Limb (tissue), 2 donors: ENCODE measurements around the gene CTSD.
A peak's percentile ranks its signal among the peaks of the same experiment; 100 is the strongest.
"Not testable (repeated sequence)": the region's sequence is repeated elsewhere in the genome, so short reads cannot be mapped to it uniquely, and the experiment has no call there.

Source experiments
- DNase-seq, 2 donors: peaks; one replicate each; pipeline ENCODE4 v3.0.0-alpha.2; 2016; ENCODE audit errors: extremely low spot score in 2 of 2

The CTSD gene

GRCh38 chr11:1770528-1770927 is 6.8 kb upstream of the CTSD start:
- no peak for DNase-seq

- DNase-seq, result no peak
Observed at GRCh38 chr11:1770061-1770460, 6.3 kb upstream of the CTSD start.

- not testable (repeated sequence) for DNase-seq
Observed at GRCh38 chr11:1769304-1769936, 5.7 kb upstream of the CTSD start.

- peak in 1 of 2 donors; percentile 8 for DNase-seq
Observed at GRCh38 chr11:1768141-1768469, 4.4 kb upstream of the CTSD start.

GRCh38 chr11:1767399-1768140 is 3.8 kb upstream of the CTSD start:
- no peak for DNase-seq

- DNase-seq, result no peak
Observed at GRCh38 chr11:1766719-1767398, 3.1 kb upstream of the CTSD start.

- no peak for DNase-seq
Observed at GRCh38 chr11:1765871-1766718, 2.4 kb upstream of the CTSD start.

GRCh38 chr11:1763336-1763795 is 361 bp downstream of the CTSD start:
- DNase-seq, result no peak

- DNase-seq, result no peak
Observed at GRCh38 chr11:1762537-1763302, 1.0 kb downstream of the CTSD start.

GRCh38 chr11:1761857-1762536 is 1.7 kb downstream of the CTSD start:
- DNase-seq, result no peak

GRCh38 chr11:1761110-1761856 is 2.4 kb downstream of the CTSD start:
- no peak for DNase-seq

- no peak for DNase-seq
Observed at GRCh38 chr11:1760351-1761109, 3.2 kb downstream of the CTSD start.

- DNase-seq, result no peak
Observed at GRCh38 chr11:1759851-1760220, 3.9 kb downstream of the CTSD start.

GRCh38 chr11:1759151-1759850 is 4.4 kb downstream of the CTSD start:
- no peak for DNase-seq

GRCh38 chr11:1758611-1759150 is 5.0 kb downstream of the CTSD start:
- no peak for DNase-seq

- no peak for DNase-seq
Observed at GRCh38 chr11:1757861-1758610, 5.7 kb downstream of the CTSD start.
